Lower leg skin (tissue), 3 donors: ENCODE measurements around the gene MAP1LC3B2.

ENCODE experiments used
- CTCF ChIP-seq, 3 donors: fragments of 450-650 bp; IDR thresholded peaks; one replicate each; pipeline ENCODE4 v1.5.1; 2016; ENCODE audit warnings: antibody characterized with exemption in 3 of 3, mild to moderate bottlenecking in 3 of 3, moderate library complexity in 2 of 3
- POLR2A ChIP-seq, 2 donors: fragments of 450-650 bp; IDR thresholded peaks; one replicate each; pipeline ENCODE4 v1.6.1; 2016 to 2017; ENCODE audit warnings: antibody characterized with exemption in 2 of 2, mild to moderate bottlenecking in 1 of 2, moderate library complexity in 1 of 2

GRCh38 chr12:116547955-116548501 lies 11.2 kb upstream of the MAP1LC3B2 start:
- TF ChIP-seq CTCF (IDR thresholded peaks at IDR 0.05): no peak
- TF ChIP-seq POLR2A (IDR thresholded peaks at IDR 0.05): no peak
